HEK293 (cell line): ENCODE measurements around the gene FGA.

Source experiments
- CTCF ChIA-PET: fragments of 350-600 bp; formaldehyde crosslinking; extraction: SDS; loops from one replicate; lab custom pipeline; 2021; ENCODE audit warnings: antibody characterized with exemption; lab: Yijun Ruan, JAX
- POLR2A ChIA-PET: fragments of 300-600 bp; formaldehyde crosslinking; extraction: SDS; loops from one replicate; lab custom pipeline; 2020; ENCODE audit warnings: antibody characterized with exemption, inconsistent platforms; lab: Yijun Ruan, JAX
- H3K27ac ChIP-seq: fragments of 200-500 bp; sonication (Bioruptor generic); 2 replicates; pipeline ENCODE4 v1.5.1; 2014; ENCODE audit warnings: low read depth, low read length, control low read depth, inconsistent platforms; ENCODE audit errors: extremely low read depth
- H3K36me3 ChIP-seq, 2 experiments: fragments of 200-500 bp in 1 of 2; sonication (Bioruptor generic) in 1 of 2; 1 replicate in 1 of 2; 2 replicates in 1 of 2; pipeline ENCODE4 v1.5.1; 2014 to 2017; ENCODE audit warnings: inconsistent platforms in 2 of 2, low read length in 2 of 2; ENCODE audit not compliant: control insufficient read depth in 2 of 2, insufficient read depth in 1 of 2
- H3K4me1 ChIP-seq: fragments of 200-500 bp; sonication (Bioruptor generic); 2 replicates; pipeline ENCODE4 v1.5.1; 2014; ENCODE audit warnings: mild to moderate bottlenecking, low read length, inconsistent platforms; ENCODE audit not compliant: control insufficient read depth, insufficient read depth
- H3K4me3 ChIP-seq: 2 replicates; pipeline ENCODE4 v1.5.1; 2011; ENCODE audit warnings: low read depth, mild to moderate bottlenecking, control low read depth, low read length, moderate library complexity
- H3K9me3 ChIP-seq: fragments of 200-500 bp; sonication (Bioruptor generic); 2 replicates; pipeline ENCODE4 v1.5.1; 2014; ENCODE audit warnings: low read depth, low read length, inconsistent platforms; ENCODE audit not compliant: control insufficient read depth, insufficient read depth
- GLI4 ChIP-seq: fragments of 450-650 bp; formaldehyde crosslinking; IDR thresholded peaks from 2 replicates; pipeline ENCODE4 v1.5.1; 2016; ENCODE audit warnings: missing biosample characterization, missing genetic modification characterization
- HOXA7 ChIP-seq: sonication (generic); formaldehyde crosslinking; IDR thresholded peaks from 2 replicates; pipeline ENCODE4 v1.8.1; 2022; ENCODE audit warnings: missing genetic modification reagents, borderline replicate concordance
- IKZF3 ChIP-seq: fragments of 450-650 bp; IDR thresholded peaks from 2 replicates; pipeline ENCODE4 v1.5.0; 2018; ENCODE audit warnings: missing biosample characterization, mild to moderate bottlenecking, missing genetic modification characterization, moderate library complexity
- MYNN ChIP-seq: fragments of 450-650 bp; formaldehyde crosslinking; IDR thresholded peaks from 2 replicates; pipeline ENCODE4 v1.5.1; 2016; ENCODE audit warnings: missing biosample characterization, missing genetic modification characterization, borderline replicate concordance
- RBAK ChIP-seq: fragments of 450-650 bp; formaldehyde crosslinking; IDR thresholded peaks from 2 replicates; pipeline ENCODE4 v1.5.1; 2016; ENCODE audit warnings: missing biosample characterization, missing genetic modification characterization
- REPIN1 ChIP-seq: fragments of 450-650 bp; formaldehyde crosslinking; IDR thresholded peaks from 2 replicates; pipeline ENCODE4 v1.5.1; 2017; ENCODE audit warnings: missing biosample characterization, missing genetic modification characterization, low read depth
- SP2 ChIP-seq: fragments of 450-650 bp; formaldehyde crosslinking; IDR thresholded peaks from 2 replicates; pipeline ENCODE4 v1.5.1; 2016; ENCODE audit warnings: missing biosample characterization, missing genetic modification characterization
- SP3 ChIP-seq: fragments of 450-650 bp; formaldehyde crosslinking; IDR thresholded peaks from 2 replicates; pipeline ENCODE4 v1.5.1; 2016; ENCODE audit warnings: missing biosample characterization, missing genetic modification characterization
- WT1 ChIP-seq: fragments of 450-650 bp; formaldehyde crosslinking; IDR thresholded peaks from 2 replicates; pipeline ENCODE4 v1.5.1; 2016; ENCODE audit warnings: missing biosample characterization, missing genetic modification characterization
- ZBTB11 ChIP-seq: fragments of 450-650 bp; formaldehyde crosslinking; conservative IDR thresholded peaks from 2 replicates; pipeline ENCODE4 v1.5.1; 2016; ENCODE audit warnings: low read depth, missing biosample characterization, missing genetic modification characterization
- ZFHX2 ChIP-seq: fragments of 450-650 bp; formaldehyde crosslinking; conservative IDR thresholded peaks from 2 replicates; pipeline ENCODE4 v1.5.1; 2016; ENCODE audit warnings: missing biosample characterization, missing genetic modification characterization
- ZFP69B ChIP-seq: fragments of 450-650 bp; formaldehyde crosslinking; IDR thresholded peaks from 2 replicates; pipeline ENCODE4 v1.5.1; 2016; ENCODE audit warnings: missing biosample characterization, missing genetic modification characterization
- ZNF121 ChIP-seq: fragments of 450-650 bp; formaldehyde crosslinking; IDR thresholded peaks from 2 replicates; pipeline ENCODE4 v1.5.1; 2016; ENCODE audit warnings: missing biosample characterization, missing genetic modification characterization
- ZNF132 ChIP-seq: fragments of 450-650 bp; formaldehyde crosslinking; IDR thresholded peaks from 2 replicates; pipeline ENCODE4 v1.5.1; 2017; ENCODE audit warnings: missing biosample characterization, missing genetic modification characterization, borderline replicate concordance
- ZNF202 ChIP-seq: fragments of 450-650 bp; formaldehyde crosslinking; IDR thresholded peaks from 2 replicates; pipeline ENCODE4 v1.5.1; 2016; ENCODE audit warnings: missing biosample characterization, missing genetic modification characterization, borderline replicate concordance
- ZNF214 ChIP-seq: fragments of 450-650 bp; formaldehyde crosslinking; IDR thresholded peaks from 2 replicates; pipeline ENCODE4 v1.5.1; 2017; ENCODE audit warnings: missing biosample characterization, mild to moderate bottlenecking, missing genetic modification characterization, borderline replicate concordance
- ZNF324 ChIP-seq: fragments of 450-650 bp; formaldehyde crosslinking; IDR thresholded peaks from 2 replicates; pipeline ENCODE4 v1.5.1; 2016; ENCODE audit warnings: missing biosample characterization, missing genetic modification characterization
- ZNF366 ChIP-seq: fragments of 450-650 bp; formaldehyde crosslinking; conservative IDR thresholded peaks from 2 replicates; pipeline ENCODE4 v1.5.1; 2016; ENCODE audit warnings: missing biosample characterization, missing genetic modification characterization
- ZNF510 ChIP-seq: fragments of 450-650 bp; formaldehyde crosslinking; IDR thresholded peaks from 2 replicates; pipeline ENCODE4 v1.5.1; 2018; ENCODE audit warnings: mild to moderate bottlenecking, missing genetic modification characterization, missing biosample characterization; ENCODE audit not compliant: insufficient replicate concordance
- ZNF610 ChIP-seq: fragments of 450-650 bp; formaldehyde crosslinking; IDR thresholded peaks from 2 replicates; pipeline ENCODE4 v1.5.1; 2016; ENCODE audit warnings: missing biosample characterization, missing genetic modification characterization, borderline replicate concordance
- ZNF768 ChIP-seq: fragments of 450-650 bp; formaldehyde crosslinking; IDR thresholded peaks from 2 replicates; pipeline ENCODE4 v1.5.1; 2018; ENCODE audit warnings: missing biosample characterization, mild to moderate bottlenecking, missing genetic modification characterization
- ZNF791 ChIP-seq: fragments of 450-650 bp; formaldehyde crosslinking; IDR thresholded peaks from 2 replicates; pipeline ENCODE4 v1.5.1; 2016; ENCODE audit warnings: missing biosample characterization, missing genetic modification characterization
- ZNF837 ChIP-seq: fragments of 450-650 bp; formaldehyde crosslinking; IDR thresholded peaks from 2 replicates; pipeline ENCODE4 v1.5.1; 2016; ENCODE audit warnings: missing biosample characterization, missing genetic modification characterization
- ZSCAN23 ChIP-seq: fragments of 450-650 bp; formaldehyde crosslinking; IDR thresholded peaks from 2 replicates; pipeline ENCODE4 v1.5.1; 2016; ENCODE audit warnings: missing biosample characterization, missing genetic modification characterization
- ZSCAN5A ChIP-seq: fragments of 450-650 bp; formaldehyde crosslinking; IDR thresholded peaks from 2 replicates; pipeline ENCODE4 v1.5.1; 2016; ENCODE audit warnings: missing biosample characterization, missing genetic modification characterization
- TF ChIP-seq, protein P1 (sequence below): fragments of 450-650 bp; formaldehyde crosslinking; IDR thresholded peaks from 2 replicates; pipeline ENCODE4 v1.5.1; 2017; ENCODE audit warnings: missing biosample characterization, missing genetic modification characterization
- TF ChIP-seq, protein P2 (sequence below): fragments of 450-650 bp; formaldehyde crosslinking; IDR thresholded peaks from 2 replicates; pipeline ENCODE4 v1.5.1; 2016; ENCODE audit warnings: missing biosample characterization, missing genetic modification characterization
- TF ChIP-seq, protein P3 (sequence below): fragments of 450-650 bp; formaldehyde crosslinking; IDR thresholded peaks from 2 replicates; pipeline ENCODE4 v1.5.1; 2017; ENCODE audit warnings: missing biosample characterization, missing genetic modification characterization

FGA gene

DNA sequence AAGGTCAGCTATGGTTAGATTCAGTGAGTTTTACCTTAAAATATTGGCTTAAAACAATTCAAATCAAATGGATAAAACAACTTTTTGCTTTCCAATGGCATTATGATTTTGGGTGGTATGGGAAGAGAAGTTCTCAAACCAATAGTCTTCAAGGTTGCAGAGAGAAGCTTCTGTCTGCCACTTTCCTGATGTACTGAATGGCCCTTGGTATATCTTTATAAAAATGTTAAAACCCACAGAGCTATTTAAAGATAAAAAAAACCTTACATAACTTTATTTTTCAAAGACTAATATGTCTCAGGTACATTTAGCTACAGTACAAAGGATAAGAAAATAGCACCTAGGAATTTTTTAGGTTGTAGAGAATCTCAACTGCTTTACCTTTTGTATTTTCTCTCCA lies 6.9 kb downstream of the FGA start (continued):
- TF ChIP-seq ZSCAN5A (tag by site-specific recombination) = no peak
- TF ChIP-seq ZNF837 (tag by site-specific recombination) = no peak
- TF ChIP-seq SP3 (tag by site-specific recombination) = no peak
- TF ChIP-seq ZBTB11 (tag by site-specific recombination) = no peak
- no peak for TF ChIP-seq ZNF132
- TF ChIP-seq ZNF366 (tag by site-specific recombination) = no peak
- no peak for TF ChIP-seq GLI4 (tag by site-specific recombination)
- no peak for TF ChIP-seq ZFHX2 (tag by site-specific recombination)
- TF ChIP-seq ZNF768 (tag by site-specific recombination) = no peak

DNA sequence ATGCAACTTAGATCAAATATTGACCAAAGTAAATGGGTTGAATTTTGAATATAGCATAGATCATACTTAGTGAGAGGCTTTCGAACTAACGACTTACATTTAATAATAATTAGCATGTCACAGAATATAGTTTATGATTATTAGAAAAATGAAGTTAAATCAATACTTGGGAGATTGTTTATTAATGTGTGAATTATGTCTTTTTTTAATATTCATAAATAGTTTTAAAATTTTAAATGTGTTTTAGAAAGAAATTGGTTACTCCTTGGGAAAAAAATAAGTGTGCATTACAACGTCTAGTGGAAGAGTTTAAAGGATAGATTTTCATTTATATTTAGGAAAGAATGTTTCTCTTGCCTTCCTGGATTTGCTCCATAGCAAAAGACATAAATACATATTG lies 7.3 kb downstream of the FGA start:
- no peak overlapping the region for H3K4me3 ChIP-seq
- TF ChIP-seq ZNF791 (no peak), ZNF510 (tag by site-specific recombination) (no peak), RBAK (tag by site-specific recombination) (no peak), ZNF202 (tag by site-specific recombination) (no peak), ZNF214 (tag by site-specific recombination) (no peak), WT1 (no peak), ZNF121 (no peak), ZFP69B (no peak), ZNF610 (tag by site-specific recombination) (no peak), IKZF3 (tag by site-specific recombination) (no peak), ZSCAN23 (tag by site-specific recombination) (no peak), ZNF324 (tag by site-specific recombination) (no peak), SP2 (tag by site-specific recombination) (no peak), HOXA7 (CRISPR knock-in tag) (no peak), REPIN1 (tag by site-specific recombination) (no peak), MYNN (tag by site-specific recombination) (no peak)
- TF ChIP-seq, protein P1, sequence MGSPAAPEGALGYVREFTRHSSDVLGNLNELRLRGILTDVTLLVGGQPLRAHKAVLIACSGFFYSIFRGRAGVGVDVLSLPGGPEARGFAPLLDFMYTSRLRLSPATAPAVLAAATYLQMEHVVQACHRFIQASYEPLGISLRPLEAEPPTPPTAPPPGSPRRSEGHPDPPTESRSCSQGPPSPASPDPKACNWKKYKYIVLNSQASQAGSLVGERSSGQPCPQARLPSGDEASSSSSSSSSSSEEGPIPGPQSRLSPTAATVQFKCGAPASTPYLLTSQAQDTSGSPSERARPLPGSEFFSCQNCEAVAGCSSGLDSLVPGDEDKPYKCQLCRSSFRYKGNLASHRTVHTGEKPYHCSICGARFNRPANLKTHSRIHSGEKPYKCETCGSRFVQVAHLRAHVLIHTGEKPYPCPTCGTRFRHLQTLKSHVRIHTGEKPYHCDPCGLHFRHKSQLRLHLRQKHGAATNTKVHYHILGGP (tag by site-specific recombination) = no peak
- TF ChIP-seq, protein P2, sequence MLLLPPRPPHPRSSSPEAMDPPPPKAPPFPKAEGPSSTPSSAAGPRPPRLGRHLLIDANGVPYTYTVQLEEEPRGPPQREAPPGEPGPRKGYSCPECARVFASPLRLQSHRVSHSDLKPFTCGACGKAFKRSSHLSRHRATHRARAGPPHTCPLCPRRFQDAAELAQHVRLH (tag by site-specific recombination) = no peak
- TF ChIP-seq, protein P3, sequence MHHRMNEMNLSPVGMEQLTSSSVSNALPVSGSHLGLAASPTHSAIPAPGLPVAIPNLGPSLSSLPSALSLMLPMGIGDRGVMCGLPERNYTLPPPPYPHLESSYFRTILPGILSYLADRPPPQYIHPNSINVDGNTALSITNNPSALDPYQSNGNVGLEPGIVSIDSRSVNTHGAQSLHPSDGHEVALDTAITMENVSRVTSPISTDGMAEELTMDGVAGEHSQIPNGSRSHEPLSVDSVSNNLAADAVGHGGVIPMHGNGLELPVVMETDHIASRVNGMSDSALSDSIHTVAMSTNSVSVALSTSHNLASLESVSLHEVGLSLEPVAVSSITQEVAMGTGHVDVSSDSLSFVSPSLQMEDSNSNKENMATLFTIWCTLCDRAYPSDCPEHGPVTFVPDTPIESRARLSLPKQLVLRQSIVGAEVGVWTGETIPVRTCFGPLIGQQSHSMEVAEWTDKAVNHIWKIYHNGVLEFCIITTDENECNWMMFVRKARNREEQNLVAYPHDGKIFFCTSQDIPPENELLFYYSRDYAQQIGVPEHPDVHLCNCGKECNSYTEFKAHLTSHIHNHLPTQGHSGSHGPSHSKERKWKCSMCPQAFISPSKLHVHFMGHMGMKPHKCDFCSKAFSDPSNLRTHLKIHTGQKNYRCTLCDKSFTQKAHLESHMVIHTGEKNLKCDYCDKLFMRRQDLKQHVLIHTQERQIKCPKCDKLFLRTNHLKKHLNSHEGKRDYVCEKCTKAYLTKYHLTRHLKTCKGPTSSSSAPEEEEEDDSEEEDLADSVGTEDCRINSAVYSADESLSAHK (tag by site-specific recombination) = no peak
- POLR2A ChIA-PET = no interaction called here
- H3K36me3 ChIP-seq = no peaks in the 10 kb centered on the region
- CTCF ChIA-PET = interaction anchor here (0.6 to 0.7 kb wide), 2 partner anchors 9 to 75 kb away, joined by 3 to 6 read pairs; no protein-coding TSS in a partner anchor
- no peaks in the 10 kb centered on the region for H3K4me1 ChIP-seq
- no peaks in the 10 kb centered on the region for H3K9me3 ChIP-seq
- no peak overlapping the region for H3K27ac ChIP-seq
